Common myeloid progenitor, CD34-positive (primary cell): ENCODE measurements around the gene FIBP.
A peak's percentile ranks its signal among the peaks of the same experiment; 100 is the strongest.

Source experiments
- CTCF ChIA-PET: fragments of 350-600 bp; sonication (Branson Sonifier 250); formaldehyde crosslinking; loops from one replicate; lab custom pipeline; 2021; ENCODE audit warnings: antibody characterized with exemption; lab: Charles Lee
- POLR2A ChIA-PET: fragments of 350-600 bp; sonication (Branson Sonifier 250); formaldehyde crosslinking; loops from one replicate; lab custom pipeline; 2021; ENCODE audit warnings: antibody characterized with exemption; lab: Charles Lee
- DNase-seq, 3 donors: peaks; one replicate each; pipeline versions ENCODE4 v3.0.0 to v3.0.0-alpha.2; 2013
- H3K27ac ChIP-seq, 2 experiments: 1 replicate in 1 of 2; 2 replicates in 1 of 2; pipeline ENCODE4 v1.7.0; 2013; ENCODE audit warnings: inconsistent platforms in 2 of 2, low read length in 2 of 2, mild to moderate bottlenecking in 2 of 2, low read depth in 1 of 2, moderate library complexity in 1 of 2; ENCODE audit not compliant: severe bottlenecking in 2 of 2, insufficient read depth in 1 of 2, poor library complexity in 1 of 2
- H3K27me3 ChIP-seq, 5 experiments: replicated peaks in 2 of 5; 1 replicate in 3 of 5; 2 replicates in 2 of 5; pipeline versions ENCODE4 v1.6.1 to v1.7.0; 2013; ENCODE audit warnings: low read length in 4 of 5, mild to moderate bottlenecking in 2 of 5, moderate library complexity in 2 of 5, inconsistent platforms in 1 of 5; ENCODE audit not compliant: insufficient read depth in 5 of 5, control insufficient read depth in 4 of 5
- H3K36me3 ChIP-seq, 4 experiments: 1 replicate in 2 of 4; 2 replicates in 2 of 4; pipeline versions ENCODE4 v1.6.1 to v1.7.0; 2013; ENCODE audit warnings: low read length in 3 of 4, control low read depth in 1 of 4, mild to moderate bottlenecking in 1 of 4; ENCODE audit not compliant: control insufficient read depth in 4 of 4, insufficient read depth in 4 of 4
- H3K4me1 ChIP-seq, 4 experiments: 1 replicate in 3 of 4; 2 replicates in 1 of 4; pipeline versions ENCODE4 v1.6.1 to v1.7.1; 2013; ENCODE audit warnings: low read length in 3 of 4, mild to moderate bottlenecking in 3 of 4, control low read depth in 1 of 4, inconsistent platforms in 1 of 4, moderate library complexity in 1 of 4; ENCODE audit not compliant: control insufficient read depth in 4 of 4, insufficient read depth in 4 of 4; ENCODE audit errors: control extremely low read depth in 1 of 4
- H3K4me3 ChIP-seq, 7 experiments: 1 replicate in 4 of 7; 2 replicates in 3 of 7; pipeline versions ENCODE4 v1.5.1 to v1.7.0; 2013; ENCODE audit warnings: mild to moderate bottlenecking in 7 of 7, low read length in 6 of 7, moderate library complexity in 6 of 7, inconsistent platforms in 2 of 7, low read depth in 2 of 7, control low read depth in 1 of 7; ENCODE audit not compliant: insufficient read depth in 4 of 7, control insufficient read depth in 1 of 7; ENCODE audit errors: extremely low read depth in 1 of 7
- H3K9me3 ChIP-seq, 5 experiments: 1 replicate in 4 of 5; 2 replicates in 1 of 5; pipeline versions ENCODE4 v1.6.1 to v1.7.1; 2013; ENCODE audit warnings: low read length in 4 of 5, mild to moderate bottlenecking in 2 of 5, inconsistent platforms in 1 of 5, low read depth in 1 of 5, moderate library complexity in 1 of 5; ENCODE audit not compliant: control insufficient read depth in 4 of 5, insufficient read depth in 2 of 5; ENCODE audit errors: control extremely low read depth in 1 of 5
- WGBS: methylation state at CpG from one replicate; pipeline ENCODE4 v1.1.5; 2013; ENCODE audit not compliant: insufficient coverage; 5-methylcytosine and 5-hydroxymethylcytosine counted together

Gene FIBP

DNA sequence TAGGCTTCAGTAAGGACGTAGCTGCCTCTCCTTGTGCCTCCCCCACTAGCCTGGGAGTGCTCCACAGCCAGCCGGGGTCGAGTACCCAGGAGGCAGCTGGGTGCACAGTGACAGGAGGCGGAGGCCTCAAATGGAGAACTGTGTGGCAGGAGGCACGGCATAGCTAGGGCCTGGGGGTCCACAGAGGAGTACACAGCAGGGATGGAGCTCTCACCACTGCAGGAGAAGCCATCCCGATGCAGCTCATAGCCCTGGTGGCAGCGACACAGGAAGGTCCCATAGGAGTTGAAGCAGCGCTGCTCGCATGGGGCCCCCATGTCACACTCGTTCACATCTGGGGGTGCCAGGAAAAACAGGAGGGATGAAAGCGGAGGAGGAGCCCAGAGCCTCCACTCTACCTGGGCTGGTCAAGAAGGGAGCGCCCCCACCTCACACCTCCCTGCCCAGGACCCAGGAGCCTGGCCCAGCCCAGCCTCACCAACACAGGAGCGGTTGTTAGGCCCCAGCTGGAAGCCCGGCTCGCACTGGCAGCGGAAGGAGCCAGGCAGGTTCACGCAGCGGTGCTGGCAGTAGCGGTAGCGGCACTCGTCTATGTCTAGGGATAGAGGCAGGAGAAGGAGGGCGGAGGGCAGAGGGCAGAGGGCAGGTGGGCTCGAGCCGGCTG is 18.5 kb downstream of the FIBP start:
- DNase-seq = no peak
- Histone ChIP-seq H3K27ac (no peak overlapping the region), H3K4me3 (no peak overlapping the region), H3K27me3 (no peaks in the 10 kb centered on the region), H3K4me1 (peaks cover 0 to 52% (median 43%) of the 10 kb centered on the region in 4 experiments), H3K9me3 (no peaks in the 10 kb centered on the region), H3K36me3 (peaks cover 0 to 27% (median 20%) of the 10 kb centered on the region in 4 experiments)
- ChIA-PET CTCF (interaction anchor here (1.1 to 11.0 kb wide), 6 partner anchors 8 to 29 kb away, joined by 3 to 168 read pairs (median 8); partner anchors contain the start of genes CCDC85B, FIBP and MUS81), POLR2A (interaction anchor here (0.6 to 2.8 kb wide), 4 partner anchors 10 to 191 kb away, joined by 3 to 22 read pairs (median 4); partner anchors contain the start of gene MUS81)
- WGBS = 93% methylated on average over 24 of the region's 24 CpGs

DNA sequence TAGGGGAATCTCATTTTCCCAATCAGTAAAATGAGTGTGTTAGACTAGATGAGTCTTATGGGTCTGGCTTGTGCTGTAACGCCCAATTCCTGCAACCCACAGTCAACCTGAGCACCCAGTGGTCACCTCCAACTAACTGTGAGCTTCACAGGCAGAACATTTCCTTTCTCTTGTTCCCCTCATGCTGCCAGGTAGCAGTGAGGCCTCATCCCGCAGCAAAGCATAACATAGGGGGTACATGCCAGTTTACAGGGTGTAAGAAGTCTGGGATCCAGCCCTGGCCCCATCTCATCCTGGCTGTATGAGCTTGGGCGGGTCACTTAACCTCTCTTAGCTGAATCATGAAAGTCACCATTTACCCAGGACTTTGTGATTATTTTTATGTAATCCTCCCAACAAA is 19.4 kb downstream of the FIBP start:
- Histone ChIP-seq H3K27me3 (no peaks in the 10 kb centered on the region), H3K9me3 (no peaks in the 10 kb centered on the region), H3K4me3 (no peak overlapping the region), H3K36me3 (peaks cover 3 to 36% (median 28%) of the 10 kb centered on the region in 4 experiments), H3K27ac (no peak overlapping the region), H3K4me1 (peaks cover 0 to 50% (median 41%) of the 10 kb centered on the region in 4 experiments)
- ChIA-PET POLR2A (interaction anchor here (0.6 to 1.3 kb wide), 3 partner anchors 9 to 158 kb away, joined by 3 to 5 read pairs (median 3); partner anchors contain the start of gene MUS81), CTCF (interaction anchor here (1.1 to 11.0 kb wide), 6 partner anchors 8 to 30 kb away, joined by 3 to 168 read pairs (median 8); partner anchors contain the start of genes CCDC85B, FIBP and MUS81)
- DNase-seq = no peak
- 90% methylated on average over 2 of the region's 3 CpGs for WGBS

DNA sequence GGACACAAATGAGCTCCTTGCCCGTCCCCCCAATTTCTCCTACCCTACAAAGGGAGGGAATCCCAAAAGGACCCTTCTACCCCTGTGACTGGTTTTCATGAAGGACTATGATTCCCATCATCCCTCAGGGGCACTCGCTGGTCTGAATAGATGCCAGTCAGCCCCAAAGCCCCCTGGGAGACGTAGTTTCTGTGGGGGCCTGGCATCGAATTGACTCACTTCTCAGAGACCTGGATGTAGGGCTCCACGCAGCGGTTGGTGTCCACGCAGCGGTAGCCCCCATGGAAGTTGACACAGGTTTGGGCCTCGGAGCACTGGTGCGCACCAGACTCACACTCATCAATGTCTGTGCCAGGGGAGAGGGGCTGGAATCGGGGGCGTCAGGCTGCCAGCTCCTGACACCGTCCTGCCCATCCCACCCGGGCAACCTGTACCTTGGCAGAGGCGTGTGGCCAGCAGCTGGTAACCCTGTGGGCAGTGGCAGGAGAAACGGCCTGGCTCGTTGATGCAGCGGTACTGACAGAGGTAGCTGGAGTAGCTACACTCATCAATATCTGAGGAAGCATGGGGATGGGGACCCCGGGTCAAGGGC is 20.1 kb downstream of the FIBP start:
- 96% methylated on average over 14 of the region's 19 CpGs for WGBS
- ChIA-PET CTCF (interaction anchor here (2.1 to 11.0 kb wide), 4 partner anchors 7 to 18 kb away, joined by 4 to 168 read pairs (median 47); partner anchors contain the start of genes CCDC85B, FIBP and MUS81), POLR2A (interaction anchor here (0.6 to 0.8 kb wide), 2 partner anchors 8 to 157 kb away, joined by 3 to 5 read pairs; partner anchors contain the start of gene MUS81)
- H3K4me1 ChIP-seq = peaks cover 0 to 43% (median 36%) of the 10 kb centered on the region in 4 experiments
- H3K36me3 ChIP-seq = peaks cover 3 to 43% (median 35%) of the 10 kb centered on the region in 4 experiments
- no peaks in the 10 kb centered on the region for H3K27me3 ChIP-seq
- DNase-seq = peak in 2 of 3 donors; percentile 52 to 59
- no peak overlapping the region for H3K27ac ChIP-seq
- no peaks in the 10 kb centered on the region for H3K9me3 ChIP-seq
- peak overlapping the region in 1 of 7 experiments; percentile 20 for H3K4me3 ChIP-seq

DNA sequence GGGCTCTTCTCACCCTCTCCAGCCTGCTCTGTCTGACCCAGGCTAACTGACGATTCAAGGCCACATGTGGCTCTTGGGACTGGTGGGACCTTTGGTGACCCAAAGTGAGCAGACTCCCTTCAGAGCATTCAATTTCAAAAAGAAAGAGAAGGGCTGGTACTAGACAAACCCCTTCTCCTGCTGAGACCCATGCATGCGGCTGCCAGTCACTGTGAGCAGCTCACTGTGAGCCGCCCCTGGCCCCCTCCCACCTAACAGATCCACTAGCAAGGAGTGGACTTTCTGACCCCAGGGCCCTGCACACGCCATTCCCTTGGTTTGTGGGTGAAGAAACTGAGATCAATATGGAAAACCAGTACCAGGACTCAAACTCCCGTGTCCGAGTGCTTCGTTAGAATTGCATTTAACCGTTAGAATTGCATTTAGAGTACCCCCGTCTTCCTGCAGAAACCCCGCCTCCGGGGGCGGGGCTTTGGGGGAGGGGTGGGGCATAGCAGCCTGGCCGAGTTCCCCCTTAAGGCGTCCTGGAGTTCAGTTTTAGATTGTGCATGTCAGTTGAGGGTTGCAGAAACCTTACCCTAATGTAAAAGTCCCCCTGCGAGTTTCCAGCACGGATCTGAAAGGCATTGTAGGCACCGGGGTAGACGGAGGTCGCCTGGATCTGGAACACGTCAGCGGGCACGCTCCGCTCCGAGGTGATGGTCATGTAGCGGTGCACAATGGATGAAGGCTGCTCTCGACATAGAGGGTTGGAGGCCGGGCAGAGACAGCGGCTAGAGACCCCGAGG is 20.8 kb downstream of the FIBP start:
- peaks cover 3 to 50% (median 42%) of the 10 kb centered on the region in 4 experiments for H3K36me3 ChIP-seq
- DNase-seq = peak in 2 of 3 donors; percentile 59 to 62
- peaks cover 0 to 38% (median 31%) of the 10 kb centered on the region in 4 experiments for H3K4me1 ChIP-seq
- H3K9me3 ChIP-seq = no peaks in the 10 kb centered on the region
- H3K27me3 ChIP-seq = no peaks in the 10 kb centered on the region
- ChIA-PET POLR2A (no interaction called here), CTCF (interaction anchor here (1.4 to 11.0 kb wide), 4 partner anchors 6 to 18 kb away, joined by 3 to 168 read pairs (median 47); partner anchors contain the start of genes CCDC85B, FIBP and MUS81)
- WGBS = 77% methylated on average over 16 of the region's 29 CpGs
- peak overlapping the region in 1 of 7 experiments; percentile 20 for H3K4me3 ChIP-seq
- H3K27ac ChIP-seq = no peak overlapping the region

DNA sequence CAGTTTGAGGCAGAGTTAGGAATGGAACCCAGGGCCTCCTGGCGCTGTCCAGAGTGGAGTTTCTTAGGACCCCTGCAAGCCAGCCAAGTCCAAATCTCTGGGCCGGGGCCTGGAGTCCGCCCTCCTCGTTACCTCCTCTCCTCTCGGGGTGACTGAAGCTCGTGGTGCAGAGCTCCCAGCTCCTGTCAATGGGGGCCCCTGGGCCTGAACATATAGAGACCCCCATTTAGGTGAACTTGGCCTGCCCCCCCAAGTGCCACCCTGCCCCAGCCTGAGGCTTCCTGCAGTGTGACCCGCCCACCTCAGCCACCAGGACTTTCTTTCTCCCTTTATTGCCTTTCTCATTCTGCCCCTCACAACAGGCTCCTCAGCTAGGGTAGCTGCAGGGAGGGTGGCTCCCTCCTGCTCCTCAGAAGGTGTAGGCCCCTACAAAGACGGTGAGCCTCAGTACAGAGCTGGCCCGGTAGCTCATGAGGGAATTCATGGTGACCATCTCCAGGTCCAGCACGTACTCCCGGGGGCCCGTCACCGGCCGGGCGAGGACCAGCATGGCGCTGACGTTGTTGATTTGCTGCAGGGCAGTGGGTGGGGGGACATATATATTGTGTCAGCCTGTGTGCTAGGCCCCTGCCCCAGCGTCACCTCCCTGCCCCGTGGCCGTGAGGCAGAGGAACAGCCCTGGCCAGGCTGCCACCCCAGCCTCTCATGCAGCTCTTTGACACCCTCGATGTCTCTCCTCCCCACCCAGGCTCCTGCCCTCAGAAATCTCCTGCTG is 21.6 kb downstream of the FIBP start:
- no peaks in the 10 kb centered on the region for H3K27me3 ChIP-seq
- H3K9me3 ChIP-seq = no peaks in the 10 kb centered on the region
- H3K27ac ChIP-seq = no peak overlapping the region
- ChIA-PET POLR2A (no interaction called here), CTCF (interaction anchor here (0.6 to 11.0 kb wide), 4 partner anchors 11 to 281 kb away, joined by 3 to 168 read pairs (median 3); partner anchors contain the start of genes CCDC85B and FIBP)
- H3K36me3 ChIP-seq = peaks cover 3 to 57% (median 50%) of the 10 kb centered on the region in 4 experiments
- WGBS = 93% methylated on average over 13 of the region's 21 CpGs
- no peak for DNase-seq
- no peak overlapping the region for H3K4me3 ChIP-seq
- H3K4me1 ChIP-seq = peaks cover under 1 to 41% (median 28%) of the 10 kb centered on the region in 4 experiments
